Measurements from ENCODE around the gene CAVIN4.

GRCh38 chr9:100619665-100620064 lies 41.8 kb downstream of the CAVIN4 start:
- no peak for TF ChIP-seq EZH2 (IDR thresholded peaks at IDR 0.05; ENCODE audit: low read depth, unreplicated experiment)
- TF ChIP-seq CTCF (conservative IDR thresholded peaks at IDR 0.05; ENCODE audit: low read depth in 2 of 2), result no peak
- TF ChIP-seq POLR2AphosphoS5 (IDR thresholded peaks at IDR 0.05; ENCODE audit: low read depth), result no peak
- TF ChIP-seq ZNF331 (CRISPR knock-in tag; IDR thresholded peaks at IDR 0.05; ENCODE audit: low read depth), result no peak
- TF ChIP-seq EZH2phosphoT487 (IDR thresholded peaks at IDR 0.05; ENCODE audit: unreplicated experiment), result no peak
- TF ChIP-seq CREB1 (CRISPR knock-in tag; IDR thresholded peaks at IDR 0.05; ENCODE audit: low read depth), result no peak
- TF ChIP-seq, protein P1, sequence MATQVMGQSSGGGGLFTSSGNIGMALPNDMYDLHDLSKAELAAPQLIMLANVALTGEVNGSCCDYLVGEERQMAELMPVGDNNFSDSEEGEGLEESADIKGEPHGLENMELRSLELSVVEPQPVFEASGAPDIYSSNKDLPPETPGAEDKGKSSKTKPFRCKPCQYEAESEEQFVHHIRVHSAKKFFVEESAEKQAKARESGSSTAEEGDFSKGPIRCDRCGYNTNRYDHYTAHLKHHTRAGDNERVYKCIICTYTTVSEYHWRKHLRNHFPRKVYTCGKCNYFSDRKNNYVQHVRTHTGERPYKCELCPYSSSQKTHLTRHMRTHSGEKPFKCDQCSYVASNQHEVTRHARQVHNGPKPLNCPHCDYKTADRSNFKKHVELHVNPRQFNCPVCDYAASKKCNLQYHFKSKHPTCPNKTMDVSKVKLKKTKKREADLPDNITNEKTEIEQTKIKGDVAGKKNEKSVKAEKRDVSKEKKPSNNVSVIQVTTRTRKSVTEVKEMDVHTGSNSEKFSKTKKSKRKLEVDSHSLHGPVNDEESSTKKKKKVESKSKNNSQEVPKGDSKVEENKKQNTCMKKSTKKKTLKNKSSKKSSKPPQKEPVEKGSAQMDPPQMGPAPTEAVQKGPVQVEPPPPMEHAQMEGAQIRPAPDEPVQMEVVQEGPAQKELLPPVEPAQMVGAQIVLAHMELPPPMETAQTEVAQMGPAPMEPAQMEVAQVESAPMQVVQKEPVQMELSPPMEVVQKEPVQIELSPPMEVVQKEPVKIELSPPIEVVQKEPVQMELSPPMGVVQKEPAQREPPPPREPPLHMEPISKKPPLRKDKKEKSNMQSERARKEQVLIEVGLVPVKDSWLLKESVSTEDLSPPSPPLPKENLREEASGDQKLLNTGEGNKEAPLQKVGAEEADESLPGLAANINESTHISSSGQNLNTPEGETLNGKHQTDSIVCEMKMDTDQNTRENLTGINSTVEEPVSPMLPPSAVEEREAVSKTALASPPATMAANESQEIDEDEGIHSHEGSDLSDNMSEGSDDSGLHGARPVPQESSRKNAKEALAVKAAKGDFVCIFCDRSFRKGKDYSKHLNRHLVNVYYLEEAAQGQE (IDR thresholded peaks at IDR 0.05; ENCODE audit: unreplicated experiment), result no peak
- no peak for TF ChIP-seq JUNB (IDR thresholded peaks at IDR 0.05; ENCODE audit: unreplicated experiment)
- no peak for TF ChIP-seq ETS1 (IDR thresholded peaks at IDR 0.05)
- TF ChIP-seq STAT1 (IDR thresholded peaks at IDR 0.05; ENCODE audit: unreplicated experiment), result no peak
- TF ChIP-seq ZNF114 (CRISPR knock-in tag; IDR thresholded peaks at IDR 0.05), result no peak
- TF ChIP-seq NANOG (IDR thresholded peaks at IDR 0.05; ENCODE audit: borderline replicate concordance), result no peak
- TF ChIP-seq, protein P2, sequence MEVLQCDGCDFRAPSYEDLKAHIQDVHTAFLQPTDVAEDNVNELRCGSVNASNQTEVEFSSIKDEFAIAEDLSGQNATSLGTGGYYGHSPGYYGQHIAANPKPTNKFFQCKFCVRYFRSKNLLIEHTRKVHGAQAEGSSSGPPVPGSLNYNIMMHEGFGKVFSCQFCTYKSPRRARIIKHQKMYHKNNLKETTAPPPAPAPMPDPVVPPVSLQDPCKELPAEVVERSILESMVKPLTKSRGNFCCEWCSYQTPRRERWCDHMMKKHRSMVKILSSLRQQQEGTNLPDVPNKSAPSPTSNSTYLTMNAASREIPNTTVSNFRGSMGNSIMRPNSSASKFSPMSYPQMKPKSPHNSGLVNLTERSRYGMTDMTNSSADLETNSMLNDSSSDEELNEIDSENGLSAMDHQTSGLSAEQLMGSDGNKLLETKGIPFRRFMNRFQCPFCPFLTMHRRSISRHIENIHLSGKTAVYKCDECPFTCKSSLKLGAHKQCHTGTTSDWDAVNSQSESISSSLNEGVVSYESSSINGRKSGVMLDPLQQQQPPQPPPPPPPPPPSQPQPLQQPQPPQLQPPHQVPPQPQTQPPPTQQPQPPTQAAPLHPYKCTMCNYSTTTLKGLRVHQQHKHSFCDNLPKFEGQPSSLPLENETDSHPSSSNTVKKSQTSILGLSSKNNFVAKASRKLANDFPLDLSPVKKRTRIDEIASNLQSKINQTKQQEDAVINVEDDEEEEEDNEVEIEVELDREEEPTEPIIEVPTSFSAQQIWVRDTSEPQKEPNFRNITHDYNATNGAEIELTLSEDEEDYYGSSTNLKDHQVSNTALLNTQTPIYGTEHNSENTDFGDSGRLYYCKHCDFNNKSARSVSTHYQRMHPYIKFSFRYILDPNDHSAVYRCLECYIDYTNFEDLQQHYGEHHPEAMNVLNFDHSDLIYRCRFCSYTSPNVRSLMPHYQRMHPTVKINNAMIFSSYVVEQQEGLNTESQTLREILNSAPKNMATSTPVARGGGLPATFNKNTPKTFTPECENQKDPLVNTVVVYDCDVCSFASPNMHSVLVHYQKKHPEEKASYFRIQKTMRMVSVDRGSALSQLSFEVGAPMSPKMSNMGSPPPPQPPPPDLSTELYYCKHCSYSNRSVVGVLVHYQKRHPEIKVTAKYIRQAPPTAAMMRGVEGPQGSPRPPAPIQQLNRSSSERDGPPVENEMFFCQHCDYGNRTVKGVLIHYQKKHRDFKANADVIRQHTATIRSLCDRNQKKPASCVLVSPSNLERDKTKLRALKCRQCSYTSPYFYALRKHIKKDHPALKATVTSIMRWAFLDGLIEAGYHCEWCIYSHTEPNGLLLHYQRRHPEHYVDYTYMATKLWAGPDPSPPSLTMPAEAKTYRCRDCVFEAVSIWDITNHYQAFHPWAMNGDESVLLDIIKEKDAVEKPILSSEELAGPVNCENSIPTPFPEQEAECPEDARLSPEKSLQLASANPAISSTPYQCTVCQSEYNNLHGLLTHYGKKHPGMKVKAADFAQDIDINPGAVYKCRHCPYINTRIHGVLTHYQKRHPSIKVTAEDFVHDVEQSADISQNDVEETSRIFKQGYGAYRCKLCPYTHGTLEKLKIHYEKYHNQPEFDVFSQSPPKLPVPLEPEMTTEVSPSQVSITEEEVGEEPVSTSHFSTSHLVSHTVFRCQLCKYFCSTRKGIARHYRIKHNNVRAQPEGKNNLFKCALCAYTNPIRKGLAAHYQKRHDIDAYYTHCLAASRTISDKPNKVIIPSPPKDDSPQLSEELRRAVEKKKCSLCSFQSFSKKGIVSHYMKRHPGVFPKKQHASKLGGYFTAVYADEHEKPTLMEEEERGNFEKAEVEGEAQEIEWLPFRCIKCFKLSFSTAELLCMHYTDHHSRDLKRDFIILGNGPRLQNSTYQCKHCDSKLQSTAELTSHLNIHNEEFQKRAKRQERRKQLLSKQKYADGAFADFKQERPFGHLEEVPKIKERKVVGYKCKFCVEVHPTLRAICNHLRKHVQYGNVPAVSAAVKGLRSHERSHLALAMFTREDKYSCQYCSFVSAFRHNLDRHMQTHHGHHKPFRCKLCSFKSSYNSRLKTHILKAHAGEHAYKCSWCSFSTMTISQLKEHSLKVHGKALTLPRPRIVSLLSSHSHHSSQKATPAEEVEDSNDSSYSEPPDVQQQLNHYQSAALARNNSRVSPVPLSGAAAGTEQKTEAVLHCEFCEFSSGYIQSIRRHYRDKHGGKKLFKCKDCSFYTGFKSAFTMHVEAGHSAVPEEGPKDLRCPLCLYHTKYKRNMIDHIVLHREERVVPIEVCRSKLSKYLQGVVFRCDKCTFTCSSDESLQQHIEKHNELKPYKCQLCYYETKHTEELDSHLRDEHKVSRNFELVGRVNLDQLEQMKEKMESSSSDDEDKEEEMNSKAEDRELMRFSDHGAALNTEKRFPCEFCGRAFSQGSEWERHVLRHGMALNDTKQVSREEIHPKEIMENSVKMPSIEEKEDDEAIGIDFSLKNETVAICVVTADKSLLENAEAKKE (CRISPR knock-in tag; IDR thresholded peaks at IDR 0.05), result no peak
